GM19193 (cell line): Measurements from ENCODE around the gene TMEM106B.

Experiments
- POLR2A ChIP-seq: IDR thresholded peaks from 4 replicates; pipeline ENCODE4 v1.6.1; 2011; ENCODE audit not compliant: insufficient read depth, insufficient read length; ENCODE audit errors: extremely low read depth

The TMEM106B gene

GRCh38 chr7:12211054-12211710 lies at the start of gene TMEM106B:
TSS of gene TMEM106B (plus strand) at chr7:12211294. CDS start at chr7:12214811, 3,517 bp downstream.
- TF ChIP-seq POLR2A = peak; percentile 73

GRCh38 chr7:12162415-12163113 lies 48.5 kb upstream of the TMEM106B start:
- TF ChIP-seq POLR2A = no peak

- no peak for TF ChIP-seq POLR2A
These were observed 37.4 kb upstream of the TMEM106B start for GRCh38 chr7:12173671-12174070.

- TF ChIP-seq POLR2A = no peak
These were observed 36.2 kb upstream of the TMEM106B start for GRCh38 chr7:12174931-12175330.

GRCh38 chr7:12178317-12178716 lies 32.8 kb upstream of the TMEM106B start:
- TF ChIP-seq POLR2A = no peak

- no peak for TF ChIP-seq POLR2A
These were observed 16.7 kb upstream of the TMEM106B start for GRCh38 chr7:12194426-12194825.

GRCh38 chr7:12196386-12196785 lies 14.7 kb upstream of the TMEM106B start:
- TF ChIP-seq POLR2A = no peak

- TF ChIP-seq POLR2A = no peak
These were observed 11.7 kb upstream of the TMEM106B start for GRCh38 chr7:12199363-12199762.

GRCh38 chr7:12207046-12207445 lies 4.0 kb upstream of the TMEM106B start:
- no peak for TF ChIP-seq POLR2A

- TF ChIP-seq POLR2A = no peak
These were observed 1.9 kb upstream of the TMEM106B start for GRCh38 chr7:12209221-12209620.

GRCh38 chr7:12210179-12211053 lies 678 bp upstream of the TMEM106B start:
- TF ChIP-seq POLR2A = no peak

GRCh38 chr7:12211711-12212485 lies 804 bp downstream of the TMEM106B start:
- TF ChIP-seq POLR2A = no peak

- TF ChIP-seq POLR2A = no peak
These were observed 6.2 kb downstream of the TMEM106B start for GRCh38 chr7:12217311-12217710.

- TF ChIP-seq POLR2A = no peak
These were observed 9.4 kb downstream of the TMEM106B start for GRCh38 chr7:12220389-12221046.
